HEK293 (cell line): ENCODE results near the gene EPHB1.

Experiments used
- YY1 ChIP-seq: fragments of 450-650 bp; formaldehyde crosslinking; IDR thresholded peaks from 2 replicates; pipeline ENCODE4 v1.5.1; 2018; ENCODE audit warnings: missing biosample characterization, missing genetic modification characterization
- ZFP3 ChIP-seq: fragments of 450-650 bp; formaldehyde crosslinking; IDR thresholded peaks from 2 replicates; pipeline ENCODE4 v1.5.1; 2016; ENCODE audit warnings: low read depth, missing biosample characterization, missing genetic modification characterization
- ZNF175 ChIP-seq: fragments of 450-650 bp; formaldehyde crosslinking; IDR thresholded peaks from 2 replicates; pipeline ENCODE4 v1.5.1; 2016; ENCODE audit warnings: missing biosample characterization, missing genetic modification characterization
- ZNF24 ChIP-seq: fragments of 450-650 bp; formaldehyde crosslinking; IDR thresholded peaks from 2 replicates; pipeline ENCODE4 v1.5.1; 2016; ENCODE audit warnings: missing biosample characterization, missing genetic modification characterization
- ZNF266 ChIP-seq: fragments of 450-650 bp; formaldehyde crosslinking; IDR thresholded peaks from 2 replicates; pipeline ENCODE4 v1.5.1; 2016; ENCODE audit warnings: missing biosample characterization, missing genetic modification characterization, low read depth
- ZNF292 ChIP-seq: fragments of 450-650 bp; formaldehyde crosslinking; IDR thresholded peaks from 2 replicates; pipeline ENCODE4 v1.5.1; 2016; ENCODE audit warnings: low read depth, missing biosample characterization, missing genetic modification characterization, borderline replicate concordance
- ZNF707 ChIP-seq: fragments of 450-650 bp; formaldehyde crosslinking; IDR thresholded peaks from 2 replicates; pipeline ENCODE4 v1.5.1; 2016; ENCODE audit warnings: missing biosample characterization, missing genetic modification characterization
- ZNF785 ChIP-seq: fragments of 450-650 bp; formaldehyde crosslinking; IDR thresholded peaks from 2 replicates; pipeline ENCODE4 v1.5.1; 2016; ENCODE audit warnings: missing biosample characterization, missing genetic modification characterization
- TF ChIP-seq, protein P1 (sequence below): fragments of 450-650 bp; formaldehyde crosslinking; IDR thresholded peaks from 2 replicates; pipeline ENCODE4 v1.5.1; 2016; ENCODE audit warnings: missing biosample characterization, missing genetic modification characterization
- TF ChIP-seq, protein P2 (sequence below): fragments of 450-650 bp; formaldehyde crosslinking; IDR thresholded peaks from 2 replicates; pipeline ENCODE4 v1.5.1; 2016; ENCODE audit warnings: missing biosample characterization, missing genetic modification characterization
- TF ChIP-seq, protein P3 (sequence below): fragments of 450-650 bp; formaldehyde crosslinking; IDR thresholded peaks from 2 replicates; pipeline ENCODE4 v1.5.1; 2016; ENCODE audit warnings: missing biosample characterization, missing genetic modification characterization, low read depth
- TF ChIP-seq, protein P4 (sequence below): fragments of 450-650 bp; formaldehyde crosslinking; IDR thresholded peaks from 2 replicates; pipeline ENCODE4 v1.5.1; 2016; ENCODE audit warnings: missing biosample characterization, missing genetic modification characterization
- TF ChIP-seq, protein P5 (sequence below): fragments of 450-650 bp; formaldehyde crosslinking; IDR thresholded peaks from 2 replicates; pipeline ENCODE4 v1.5.1; 2017; ENCODE audit warnings: missing biosample characterization, missing genetic modification characterization
- TF ChIP-seq, protein P6 (sequence below): fragments of 450-650 bp; formaldehyde crosslinking; IDR thresholded peaks from 2 replicates; pipeline ENCODE4 v1.5.1; 2016; ENCODE audit warnings: missing biosample characterization, missing genetic modification characterization

DNA sequence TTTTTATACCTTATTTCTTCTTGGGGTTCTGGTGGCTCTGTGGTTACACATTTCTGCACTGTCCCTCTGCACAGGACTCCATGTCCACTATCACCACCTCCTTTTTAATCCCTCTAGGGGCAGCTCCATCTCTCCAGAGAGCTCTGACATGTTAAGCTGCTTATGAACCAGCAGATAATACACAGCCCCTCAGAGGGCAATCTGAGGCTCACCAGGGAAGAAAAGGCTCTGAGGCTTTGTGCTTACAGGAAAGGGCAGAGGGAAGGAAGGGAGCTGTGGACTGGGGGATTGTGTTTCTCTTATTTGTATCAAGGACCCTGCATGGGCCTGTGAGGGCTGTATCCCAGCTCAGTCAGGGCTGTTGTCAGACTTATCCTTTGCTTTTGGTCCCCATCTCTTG is 164.5 kb downstream of the EPHB1 start:
- TF ChIP-seq, protein P1, sequence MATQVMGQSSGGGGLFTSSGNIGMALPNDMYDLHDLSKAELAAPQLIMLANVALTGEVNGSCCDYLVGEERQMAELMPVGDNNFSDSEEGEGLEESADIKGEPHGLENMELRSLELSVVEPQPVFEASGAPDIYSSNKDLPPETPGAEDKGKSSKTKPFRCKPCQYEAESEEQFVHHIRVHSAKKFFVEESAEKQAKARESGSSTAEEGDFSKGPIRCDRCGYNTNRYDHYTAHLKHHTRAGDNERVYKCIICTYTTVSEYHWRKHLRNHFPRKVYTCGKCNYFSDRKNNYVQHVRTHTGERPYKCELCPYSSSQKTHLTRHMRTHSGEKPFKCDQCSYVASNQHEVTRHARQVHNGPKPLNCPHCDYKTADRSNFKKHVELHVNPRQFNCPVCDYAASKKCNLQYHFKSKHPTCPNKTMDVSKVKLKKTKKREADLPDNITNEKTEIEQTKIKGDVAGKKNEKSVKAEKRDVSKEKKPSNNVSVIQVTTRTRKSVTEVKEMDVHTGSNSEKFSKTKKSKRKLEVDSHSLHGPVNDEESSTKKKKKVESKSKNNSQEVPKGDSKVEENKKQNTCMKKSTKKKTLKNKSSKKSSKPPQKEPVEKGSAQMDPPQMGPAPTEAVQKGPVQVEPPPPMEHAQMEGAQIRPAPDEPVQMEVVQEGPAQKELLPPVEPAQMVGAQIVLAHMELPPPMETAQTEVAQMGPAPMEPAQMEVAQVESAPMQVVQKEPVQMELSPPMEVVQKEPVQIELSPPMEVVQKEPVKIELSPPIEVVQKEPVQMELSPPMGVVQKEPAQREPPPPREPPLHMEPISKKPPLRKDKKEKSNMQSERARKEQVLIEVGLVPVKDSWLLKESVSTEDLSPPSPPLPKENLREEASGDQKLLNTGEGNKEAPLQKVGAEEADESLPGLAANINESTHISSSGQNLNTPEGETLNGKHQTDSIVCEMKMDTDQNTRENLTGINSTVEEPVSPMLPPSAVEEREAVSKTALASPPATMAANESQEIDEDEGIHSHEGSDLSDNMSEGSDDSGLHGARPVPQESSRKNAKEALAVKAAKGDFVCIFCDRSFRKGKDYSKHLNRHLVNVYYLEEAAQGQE (tag by site-specific recombination), result no peak
- TF ChIP-seq ZNF292 (tag by site-specific recombination), result no peak
- TF ChIP-seq, protein P2, sequence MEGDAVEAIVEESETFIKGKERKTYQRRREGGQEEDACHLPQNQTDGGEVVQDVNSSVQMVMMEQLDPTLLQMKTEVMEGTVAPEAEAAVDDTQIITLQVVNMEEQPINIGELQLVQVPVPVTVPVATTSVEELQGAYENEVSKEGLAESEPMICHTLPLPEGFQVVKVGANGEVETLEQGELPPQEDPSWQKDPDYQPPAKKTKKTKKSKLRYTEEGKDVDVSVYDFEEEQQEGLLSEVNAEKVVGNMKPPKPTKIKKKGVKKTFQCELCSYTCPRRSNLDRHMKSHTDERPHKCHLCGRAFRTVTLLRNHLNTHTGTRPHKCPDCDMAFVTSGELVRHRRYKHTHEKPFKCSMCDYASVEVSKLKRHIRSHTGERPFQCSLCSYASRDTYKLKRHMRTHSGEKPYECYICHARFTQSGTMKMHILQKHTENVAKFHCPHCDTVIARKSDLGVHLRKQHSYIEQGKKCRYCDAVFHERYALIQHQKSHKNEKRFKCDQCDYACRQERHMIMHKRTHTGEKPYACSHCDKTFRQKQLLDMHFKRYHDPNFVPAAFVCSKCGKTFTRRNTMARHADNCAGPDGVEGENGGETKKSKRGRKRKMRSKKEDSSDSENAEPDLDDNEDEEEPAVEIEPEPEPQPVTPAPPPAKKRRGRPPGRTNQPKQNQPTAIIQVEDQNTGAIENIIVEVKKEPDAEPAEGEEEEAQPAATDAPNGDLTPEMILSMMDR, result no peak
- TF ChIP-seq, protein P3, sequence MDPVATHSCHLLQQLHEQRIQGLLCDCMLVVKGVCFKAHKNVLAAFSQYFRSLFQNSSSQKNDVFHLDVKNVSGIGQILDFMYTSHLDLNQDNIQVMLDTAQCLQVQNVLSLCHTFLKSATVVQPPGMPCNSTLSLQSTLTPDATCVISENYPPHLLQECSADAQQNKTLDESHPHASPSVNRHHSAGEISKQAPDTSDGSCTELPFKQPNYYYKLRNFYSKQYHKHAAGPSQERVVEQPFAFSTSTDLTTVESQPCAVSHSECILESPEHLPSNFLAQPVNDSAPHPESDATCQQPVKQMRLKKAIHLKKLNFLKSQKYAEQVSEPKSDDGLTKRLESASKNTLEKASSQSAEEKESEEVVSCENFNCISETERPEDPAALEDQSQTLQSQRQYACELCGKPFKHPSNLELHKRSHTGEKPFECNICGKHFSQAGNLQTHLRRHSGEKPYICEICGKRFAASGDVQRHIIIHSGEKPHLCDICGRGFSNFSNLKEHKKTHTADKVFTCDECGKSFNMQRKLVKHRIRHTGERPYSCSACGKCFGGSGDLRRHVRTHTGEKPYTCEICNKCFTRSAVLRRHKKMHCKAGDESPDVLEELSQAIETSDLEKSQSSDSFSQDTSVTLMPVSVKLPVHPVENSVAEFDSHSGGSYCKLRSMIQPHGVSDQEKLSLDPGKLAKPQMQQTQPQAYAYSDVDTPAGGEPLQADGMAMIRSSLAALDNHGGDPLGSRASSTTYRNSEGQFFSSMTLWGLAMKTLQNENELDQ (tag by site-specific recombination), result no peak
- TF ChIP-seq, protein P4, sequence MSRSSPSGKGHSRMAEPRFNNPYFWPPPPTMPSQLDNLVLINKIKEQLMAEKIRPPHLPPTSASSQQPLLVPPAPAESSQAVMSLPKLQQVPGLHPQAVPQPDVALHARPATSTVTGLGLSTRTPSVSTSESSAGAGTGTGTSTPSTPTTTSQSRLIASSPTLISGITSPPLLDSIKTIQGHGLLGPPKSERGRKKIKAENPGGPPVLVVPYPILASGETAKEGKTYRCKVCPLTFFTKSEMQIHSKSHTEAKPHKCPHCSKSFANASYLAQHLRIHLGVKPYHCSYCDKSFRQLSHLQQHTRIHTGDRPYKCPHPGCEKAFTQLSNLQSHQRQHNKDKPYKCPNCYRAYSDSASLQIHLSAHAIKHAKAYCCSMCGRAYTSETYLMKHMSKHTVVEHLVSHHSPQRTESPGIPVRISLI, result no peak
- TF ChIP-seq, protein P5, sequence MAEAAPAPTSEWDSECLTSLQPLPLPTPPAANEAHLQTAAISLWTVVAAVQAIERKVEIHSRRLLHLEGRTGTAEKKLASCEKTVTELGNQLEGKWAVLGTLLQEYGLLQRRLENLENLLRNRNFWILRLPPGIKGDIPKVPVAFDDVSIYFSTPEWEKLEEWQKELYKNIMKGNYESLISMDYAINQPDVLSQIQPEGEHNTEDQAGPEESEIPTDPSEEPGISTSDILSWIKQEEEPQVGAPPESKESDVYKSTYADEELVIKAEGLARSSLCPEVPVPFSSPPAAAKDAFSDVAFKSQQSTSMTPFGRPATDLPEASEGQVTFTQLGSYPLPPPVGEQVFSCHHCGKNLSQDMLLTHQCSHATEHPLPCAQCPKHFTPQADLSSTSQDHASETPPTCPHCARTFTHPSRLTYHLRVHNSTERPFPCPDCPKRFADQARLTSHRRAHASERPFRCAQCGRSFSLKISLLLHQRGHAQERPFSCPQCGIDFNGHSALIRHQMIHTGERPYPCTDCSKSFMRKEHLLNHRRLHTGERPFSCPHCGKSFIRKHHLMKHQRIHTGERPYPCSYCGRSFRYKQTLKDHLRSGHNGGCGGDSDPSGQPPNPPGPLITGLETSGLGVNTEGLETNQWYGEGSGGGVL (tag by site-specific recombination), result no peak
- TF ChIP-seq, protein P6, sequence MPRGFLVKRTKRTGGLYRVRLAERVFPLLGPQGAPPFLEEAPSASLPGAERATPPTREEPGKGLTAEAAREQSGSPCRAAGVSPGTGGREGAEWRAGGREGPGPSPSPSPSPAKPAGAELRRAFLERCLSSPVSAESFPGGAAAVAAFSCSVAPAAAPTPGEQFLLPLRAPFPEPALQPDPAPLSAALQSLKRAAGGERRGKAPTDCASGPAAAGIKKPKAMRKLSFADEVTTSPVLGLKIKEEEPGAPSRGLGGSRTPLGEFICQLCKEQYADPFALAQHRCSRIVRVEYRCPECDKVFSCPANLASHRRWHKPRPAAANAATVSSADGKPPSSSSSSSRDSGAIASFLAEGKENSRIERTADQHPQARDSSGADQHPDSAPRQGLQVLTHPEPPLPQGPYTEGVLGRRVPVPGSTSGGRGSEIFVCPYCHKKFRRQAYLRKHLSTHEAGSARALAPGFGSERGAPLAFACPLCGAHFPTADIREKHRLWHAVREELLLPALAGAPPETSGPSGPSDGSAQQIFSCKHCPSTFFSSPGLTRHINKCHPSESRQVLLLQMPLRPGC (tag by site-specific recombination), result no peak
- TF ChIP-seq ZNF707 (tag by site-specific recombination), result no peak
- TF ChIP-seq ZFP3, result no peak
- no peak for TF ChIP-seq YY1 (tag by site-specific recombination)
- TF ChIP-seq ZNF266, result no peak
- no peak for TF ChIP-seq ZNF175 (tag by site-specific recombination)
- no peak for TF ChIP-seq ZNF785 (tag by site-specific recombination)
- TF ChIP-seq ZNF24 (tag by site-specific recombination), result no peak
